NT2/D1 (cell line): Measurements from ENCODE around the gene DCLK1.

Source experiments
- SUZ12 ChIP-seq: IDR thresholded peaks from 2 replicates; pipeline ENCODE4 v1.6.1; 2011; ENCODE audit not compliant: insufficient read length, insufficient read depth; ENCODE audit errors: extremely low read depth
- YY1 ChIP-seq: IDR thresholded peaks from 2 replicates; pipeline ENCODE4 v1.6.1; 2011; ENCODE audit not compliant: insufficient read length, insufficient read depth
- ZNF274 ChIP-seq: IDR thresholded peaks from 2 replicates; pipeline ENCODE4 v1.6.1; 2011; ENCODE audit warnings: mild to moderate bottlenecking, low read depth, low read length

DNA sequence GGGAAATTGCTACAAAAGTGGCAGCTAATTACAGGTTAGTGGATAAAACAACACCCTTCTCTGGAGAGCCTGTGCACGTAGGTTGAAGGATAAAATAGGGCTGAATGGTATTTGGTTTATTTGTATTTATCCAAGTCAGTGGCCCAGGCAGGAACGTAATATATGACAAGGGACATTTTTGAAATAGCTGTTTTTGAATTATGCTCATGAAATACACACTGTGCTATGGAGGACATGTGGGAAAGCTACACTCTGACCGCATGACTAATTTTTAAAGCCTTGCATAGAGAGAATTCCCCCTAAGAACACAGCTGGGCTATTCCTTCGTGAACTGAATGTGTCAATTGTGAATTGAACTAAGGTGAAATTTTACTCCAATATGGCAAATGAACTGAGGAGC lies 362.6 kb downstream of the DCLK1 start:
- TF ChIP-seq ZNF274 (no peak), YY1 (no peak), SUZ12 (no peak)
